ENCODE measurements around the gene MLST8. TPM values are rescaled to one million over a fixed set of nuclear protein-coding genes. Genes with fewer than 3 reads are reported as not detected.

Gene MLST8, protein sequence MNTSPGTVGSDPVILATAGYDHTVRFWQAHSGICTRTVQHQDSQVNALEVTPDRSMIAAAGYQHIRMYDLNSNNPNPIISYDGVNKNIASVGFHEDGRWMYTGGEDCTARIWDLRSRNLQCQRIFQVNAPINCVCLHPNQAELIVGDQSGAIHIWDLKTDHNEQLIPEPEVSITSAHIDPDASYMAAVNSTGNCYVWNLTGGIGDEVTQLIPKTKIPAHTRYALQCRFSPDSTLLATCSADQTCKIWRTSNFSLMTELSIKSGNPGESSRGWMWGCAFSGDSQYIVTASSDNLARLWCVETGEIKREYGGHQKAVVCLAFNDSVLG
- 29.9 TPM for total RNA-seq
- long read RNA-seq, transcript MLST8-215 (9 exons, 1,861 nt), result minor isoform, 7 of 83 reads
- long read RNA-seq, transcript MLST8-203 (9 exons, 1,691 nt), result minor isoform, 8 of 83 reads
- long read RNA-seq, transcript MLST8-232 (9 exons, 1,870 nt), result major isoform, 19 of 83 reads
- long read RNA-seq, transcript MLST8-230 (8 exons, 2,116 nt), result minor isoform, 6 of 83 reads
- long read RNA-seq, partial matches to known transcripts, result 10 of 83 reads
- long read RNA-seq, other reads (novel, unspliced or antisense), result 23 of 83 reads

DNA sequence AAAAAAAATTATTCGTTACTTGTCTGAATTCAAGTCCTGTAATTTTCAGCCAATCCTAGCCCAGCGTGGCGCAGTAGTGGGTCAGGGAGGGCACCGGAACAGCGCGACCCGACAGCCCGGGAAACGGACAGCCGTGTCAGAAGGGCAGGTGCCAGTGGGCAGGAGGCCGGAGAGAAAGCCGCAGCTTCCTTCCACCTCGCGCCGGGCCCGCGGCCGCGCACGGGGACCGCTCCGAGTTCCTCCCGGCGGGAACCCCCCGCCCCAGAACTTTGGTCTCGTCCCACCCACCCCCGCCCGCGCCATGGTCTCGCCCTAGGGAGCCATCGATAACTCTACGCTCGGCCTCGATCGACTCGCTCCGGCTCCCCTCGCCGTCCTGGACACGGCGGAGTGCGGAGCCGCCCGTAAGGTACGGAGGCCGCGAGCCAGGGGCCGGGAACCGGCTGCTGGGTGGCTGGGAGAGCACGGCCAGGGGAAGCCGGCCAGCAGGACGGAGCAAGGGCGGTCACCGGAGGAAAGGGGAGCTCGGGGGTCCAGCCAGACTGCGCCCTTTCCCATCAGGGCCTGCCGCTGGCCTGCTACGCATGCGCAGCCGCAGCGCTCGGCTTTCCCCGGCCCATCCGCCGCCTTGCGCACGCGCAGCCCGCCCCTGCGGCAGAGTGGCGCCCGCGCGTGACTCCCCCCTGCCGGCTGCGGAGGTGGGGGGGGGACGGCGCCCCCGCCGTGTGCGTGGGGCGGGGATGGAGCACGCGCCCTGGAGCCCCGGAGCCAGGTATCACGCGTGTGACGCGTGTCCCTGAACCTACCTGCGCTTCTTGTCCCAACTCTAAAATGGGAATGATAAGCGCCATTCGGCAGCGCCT lies at the start of gene MLST8:
Gene MLST8, plus strand, starts transcription at position 351 of the 863 bp plus-strand sequence. CDS start 632 bp downstream, outside the sequence.
- Histone ChIP-seq H3K27me3 (no peaks in the 10 kb centered on the region), H3K4me1 (peaks cover 18% of the 10 kb centered on the region), H3K27ac (peak within 1 kb of the TSS; percentile 98), H3K36me3 (peaks cover 34% of the 10 kb centered on the region), H3K4me3 (peak within 1 kb of the TSS; percentile 86), H3K9me3 (no peaks in the 10 kb centered on the region)
- peak; percentile 96 for ATAC-seq
- DNase-seq, result peak; percentile 94
- intact Hi-C loops (cut with DNase I), result no loop called here
- TF ChIP-seq, protein P1, sequence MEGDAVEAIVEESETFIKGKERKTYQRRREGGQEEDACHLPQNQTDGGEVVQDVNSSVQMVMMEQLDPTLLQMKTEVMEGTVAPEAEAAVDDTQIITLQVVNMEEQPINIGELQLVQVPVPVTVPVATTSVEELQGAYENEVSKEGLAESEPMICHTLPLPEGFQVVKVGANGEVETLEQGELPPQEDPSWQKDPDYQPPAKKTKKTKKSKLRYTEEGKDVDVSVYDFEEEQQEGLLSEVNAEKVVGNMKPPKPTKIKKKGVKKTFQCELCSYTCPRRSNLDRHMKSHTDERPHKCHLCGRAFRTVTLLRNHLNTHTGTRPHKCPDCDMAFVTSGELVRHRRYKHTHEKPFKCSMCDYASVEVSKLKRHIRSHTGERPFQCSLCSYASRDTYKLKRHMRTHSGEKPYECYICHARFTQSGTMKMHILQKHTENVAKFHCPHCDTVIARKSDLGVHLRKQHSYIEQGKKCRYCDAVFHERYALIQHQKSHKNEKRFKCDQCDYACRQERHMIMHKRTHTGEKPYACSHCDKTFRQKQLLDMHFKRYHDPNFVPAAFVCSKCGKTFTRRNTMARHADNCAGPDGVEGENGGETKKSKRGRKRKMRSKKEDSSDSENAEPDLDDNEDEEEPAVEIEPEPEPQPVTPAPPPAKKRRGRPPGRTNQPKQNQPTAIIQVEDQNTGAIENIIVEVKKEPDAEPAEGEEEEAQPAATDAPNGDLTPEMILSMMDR (IDR thresholded peaks at IDR 0.05), result peak; percentile 22

DNA sequence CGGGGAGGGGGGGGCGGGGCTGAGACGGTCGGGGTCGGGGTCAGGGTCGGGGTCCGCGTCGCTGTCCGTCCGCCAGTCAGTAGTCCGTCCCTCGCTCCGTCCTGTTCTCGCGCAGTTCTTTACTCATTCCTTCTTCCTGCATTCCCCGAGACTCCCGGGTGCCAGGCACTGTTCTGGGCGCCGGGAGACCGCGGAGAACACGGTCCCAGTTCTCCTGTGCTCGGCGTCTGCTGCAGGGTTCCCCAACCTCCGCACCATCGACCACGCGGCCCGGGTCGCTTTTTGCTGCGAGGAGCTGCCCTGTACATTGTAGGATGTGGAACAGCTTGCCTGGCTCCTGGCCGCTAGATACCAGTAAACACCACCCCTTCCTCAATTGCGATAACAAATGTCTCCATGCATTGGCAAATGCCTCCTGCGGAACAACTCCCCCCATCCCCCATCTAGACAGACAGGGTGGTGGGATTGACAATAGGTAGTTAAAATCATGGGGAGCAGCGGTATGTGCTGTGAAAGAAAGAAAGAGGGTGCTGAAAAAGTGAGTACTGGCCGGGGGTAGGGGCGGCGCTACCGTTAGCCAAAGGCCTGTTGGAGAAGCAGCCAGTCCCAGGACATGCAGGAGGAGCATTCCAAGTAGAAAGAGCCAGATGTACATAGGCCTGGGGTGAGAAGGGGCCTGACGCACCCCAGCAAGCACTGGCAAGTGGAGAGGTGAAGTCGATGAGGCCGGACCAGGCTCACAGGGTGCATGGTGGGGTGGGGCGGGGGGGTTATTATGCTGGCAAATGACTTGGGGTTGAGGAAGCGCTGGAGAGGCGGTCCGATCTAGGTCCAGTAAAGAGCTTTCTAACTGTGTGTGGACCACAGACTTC lies 49.0 kb upstream of the MLST8 start:
- H3K4me1 ChIP-seq, result peaks cover 77% of the 10 kb centered on the region
- H3K27ac ChIP-seq, result peak overlapping the region; percentile 81
- intact Hi-C loops (cut with DNase I), result no loop called here
- TF ChIP-seq, protein P1 (IDR thresholded peaks at IDR 0.05), result no peak
- ATAC-seq, result no peak
- H3K36me3 ChIP-seq, result peaks cover 17% of the 10 kb centered on the region
- H3K9me3 ChIP-seq, result no peaks in the 10 kb centered on the region
- no peak for DNase-seq
- H3K4me3 ChIP-seq, result peak overlapping the region; percentile 78
- no peaks in the 10 kb centered on the region for H3K27me3 ChIP-seq

DNA sequence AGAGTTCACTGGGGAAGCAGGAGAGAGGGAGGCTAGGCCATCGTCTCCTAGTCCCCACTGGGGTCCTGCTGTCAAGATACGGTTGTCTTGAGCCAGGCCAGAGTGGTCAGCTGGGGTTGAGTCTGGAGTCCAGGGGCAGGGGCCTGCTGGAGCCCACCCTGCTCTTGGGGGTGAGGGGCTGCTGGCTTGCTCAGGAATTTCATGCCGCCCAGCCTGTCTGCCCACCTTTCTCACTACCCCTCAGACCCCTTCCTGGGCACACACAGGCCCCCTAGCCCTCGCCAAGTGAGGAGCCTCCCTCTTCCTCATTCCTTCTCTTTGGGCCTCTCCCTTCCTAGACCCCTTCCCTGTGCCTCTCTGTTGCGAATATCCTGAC lies 48.4 kb upstream of the MLST8 start:
- DNase-seq, result no peak
- H3K4me3 ChIP-seq, result peak overlapping the region; percentile 78
- H3K4me1 ChIP-seq, result peaks cover 73% of the 10 kb centered on the region
- H3K9me3 ChIP-seq, result no peaks in the 10 kb centered on the region
- H3K27ac ChIP-seq, result peak overlapping the region; percentile 65
- H3K27me3 ChIP-seq, result no peaks in the 10 kb centered on the region
- no peak for ATAC-seq
- TF ChIP-seq, protein P1 (IDR thresholded peaks at IDR 0.05), result no peak
- intact Hi-C loops (cut with DNase I), result no loop called here
- peaks cover 11% of the 10 kb centered on the region for H3K36me3 ChIP-seq

DNA sequence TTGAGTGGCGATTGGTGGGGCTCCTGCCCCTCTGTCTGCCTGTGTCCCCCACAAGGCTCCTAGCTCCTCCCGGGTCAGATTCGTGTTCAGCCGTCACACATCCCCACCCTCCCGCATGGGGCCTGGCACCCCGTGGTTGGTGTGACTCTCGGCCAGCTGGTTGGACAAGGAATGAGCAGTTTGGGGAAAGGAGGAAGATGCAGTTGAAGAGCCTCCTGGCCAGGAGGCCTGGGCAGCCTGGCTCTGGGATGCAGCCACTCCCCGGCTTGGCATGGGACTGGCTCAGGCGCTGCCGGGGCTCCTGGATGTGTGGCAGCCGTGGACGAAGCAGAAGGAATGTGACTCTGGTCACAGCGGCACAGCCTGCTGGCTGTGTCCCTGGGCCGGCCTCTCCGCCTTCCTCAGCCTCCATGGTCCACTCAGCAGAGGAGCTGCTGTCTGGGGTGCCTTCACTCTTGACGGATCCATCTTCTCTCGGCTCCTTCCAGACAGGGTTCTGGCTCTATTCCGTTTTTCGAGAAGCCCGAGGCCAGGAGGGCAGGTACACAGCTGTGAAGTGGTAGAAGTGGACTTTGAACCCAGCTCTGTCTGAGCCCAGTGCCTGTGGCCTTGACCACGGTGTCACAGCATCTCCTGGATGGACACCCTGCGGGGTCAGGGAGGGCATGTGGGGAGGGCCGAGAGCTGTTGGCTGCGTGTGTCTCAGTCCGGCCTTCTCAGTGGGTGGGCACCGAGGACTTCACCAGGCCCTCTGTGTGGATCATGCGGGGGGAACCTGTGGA lies 47.6 kb upstream of the MLST8 start:
- H3K36me3 ChIP-seq, result peaks cover 5% of the 10 kb centered on the region
- H3K9me3 ChIP-seq, result no peaks in the 10 kb centered on the region
- H3K4me1 ChIP-seq, result peaks cover 65% of the 10 kb centered on the region
- TF ChIP-seq, protein P1 (IDR thresholded peaks at IDR 0.05), result no peak
- H3K4me3 ChIP-seq, result no peak overlapping the region
- H3K27me3 ChIP-seq, result no peaks in the 10 kb centered on the region
- DNase-seq (no peak), ATAC-seq (no peak)
- intact Hi-C loops (cut with DNase I), result no loop called here
- H3K27ac ChIP-seq, result peak overlapping the region; percentile 65
